K562 (cell line): ENCODE results near the gene MRO. TPM values are rescaled to one million over a fixed set of nuclear protein-coding genes. Genes with fewer than 3 reads are reported as not detected.

Experiments
- ATAC-seq: fragments of 200-7000 bp; cut with Tn5 transposase; 3 replicates; pipeline ENCODE4 v1.9.1; 2020; ENCODE audit warnings: moderate library complexity
- BruUV-seq: library from RNA; stranded (reverse); fragments of 400-500 nt; replicated peaks from 2 replicates; lab custom pipeline; 2021; lab: Mats Ljungman, UMichigan
- CTCF ChIA-PET: fragments of 300-600 bp; formaldehyde crosslinking; extraction: SDS; loops from one replicate; lab custom pipeline; 2021; ENCODE audit warnings: low intra/inter-chr PET ratio; lab: Yijun Ruan, JAX
- POLR2A ChIA-PET: fragments of 300-600, 350-650 bp; sonication (Branson Sonifier 250); formaldehyde crosslinking; extraction: SDS; loops from one replicate; lab custom pipeline; 2021; ENCODE audit warnings: antibody characterized with exemption, inconsistent platforms; lab: Yijun Ruan, JAX
- DNase-seq, 4 experiments: peaks; one replicate each; pipeline versions ENCODE4 v3.0.0 to v3.0.0-alpha.2; 2011 to 2018; ENCODE audit warnings: low spot score in 3 of 4, mixed read lengths in 3 of 4; ENCODE audit errors: extremely low read depth in 1 of 4
- FAIRE-seq: peaks from 2 replicates; lab custom pipeline; 2011; peaks lifted over from hg19 to GRCh38; lab: Jason Lieb, UNC
- H2AFZ ChIP-seq: 2 replicates; pipeline ENCODE4 v1.6.0; 2011; ENCODE audit warnings: low read depth, low read length, control low read depth, inconsistent platforms
- H3K27ac ChIP-seq: fragments of 200-600 bp; 3 replicates; pipeline ENCODE4 v1.8.0; 2011; ENCODE audit warnings: low read depth, mild to moderate bottlenecking, control low read depth, inconsistent platforms, low read length, moderate library complexity, mixed read lengths; ENCODE audit errors: extremely low read depth
- H3K27me3 ChIP-seq, 2 experiments: fragments of 300-600 bp in 1 of 2; 2 replicates in 1 of 2; 3 replicates in 1 of 2; pipeline versions ENCODE4 v1.6.0 to v1.8.0; 2011; ENCODE audit warnings: inconsistent platforms in 2 of 2, low read length in 2 of 2, mild to moderate bottlenecking in 1 of 2, mixed read lengths in 1 of 2, moderate library complexity in 1 of 2; ENCODE audit not compliant: control insufficient read depth in 2 of 2, insufficient read depth in 2 of 2
- H3K36me3 ChIP-seq: fragments of 300-600 bp; 3 replicates; pipeline ENCODE4 v1.8.0; 2011; ENCODE audit warnings: mild to moderate bottlenecking, low read length, inconsistent platforms; ENCODE audit not compliant: control insufficient read depth, insufficient read depth
- H3K4me1 ChIP-seq, 2 experiments: fragments of 200-600 bp in 1 of 2; replicated peaks in 1 of 2; 2 replicates in 1 of 2; 3 replicates in 1 of 2; pipeline versions ENCODE4 v1.5.1 to v1.8.0; 2011; ENCODE audit warnings: inconsistent platforms in 2 of 2, low read length in 2 of 2, mild to moderate bottlenecking in 1 of 2, mixed read lengths in 1 of 2, moderate library complexity in 1 of 2; ENCODE audit not compliant: control insufficient read depth in 2 of 2, insufficient read depth in 2 of 2
- H3K4me2 ChIP-seq: 2 replicates; pipeline ENCODE4 v1.6.1; 2011; ENCODE audit warnings: low read length, control low read depth, inconsistent platforms, mixed read lengths; ENCODE audit not compliant: insufficient read depth
- H3K4me3 ChIP-seq: fragments of 200-600 bp; sonication (generic), shearing (Covaris generic); 2 replicates; pipeline ENCODE4 v1.5.1; 2016; ENCODE audit warnings: control low read depth, inconsistent platforms
- H3K79me2 ChIP-seq: fragments of 200-600 bp; 3 replicates; pipeline ENCODE4 v1.8.0; 2011; ENCODE audit warnings: low read length, inconsistent platforms; ENCODE audit not compliant: control insufficient read depth, insufficient read depth
- H3K9ac ChIP-seq, 2 experiments: 2 replicates each; pipeline versions ENCODE4 v1.6.0 to v1.6.1; 2011; ENCODE audit warnings: low read depth in 2 of 2, low read length in 2 of 2, control low read depth in 1 of 2, inconsistent platforms in 1 of 2, mild to moderate bottlenecking in 1 of 2, mixed read lengths in 1 of 2; ENCODE audit not compliant: insufficient read depth in 1 of 2
- H3K9me1 ChIP-seq: one replicate; pipeline ENCODE4 v1.6.0; 2011; ENCODE audit warnings: inconsistent platforms, mild to moderate bottlenecking, low read length, moderate library complexity; ENCODE audit not compliant: control insufficient read depth, insufficient read depth
- H3K9me3 ChIP-seq: replicated peaks from 2 replicates; pipeline ENCODE4 v1.5.1; 2011; ENCODE audit warnings: low read depth, low read length, inconsistent platforms; ENCODE audit not compliant: control insufficient read depth, insufficient read depth
- H4K20me1 ChIP-seq: replicated peaks from 2 replicates; pipeline ENCODE4 v1.6.1; 2011; ENCODE audit warnings: low read length, inconsistent platforms, mixed read lengths; ENCODE audit not compliant: control insufficient read depth, insufficient read depth
- ATF3 ChIP-seq, 2 experiments: fragments of 450-650 bp in 1 of 2; sonication (generic) in 1 of 2; formaldehyde crosslinking in 1 of 2; IDR thresholded peaks in 1 of 2; conservative IDR thresholded peaks in 1 of 2; 2 replicates each; pipeline versions ENCODE4 v1.6.1 to v1.8.1; 2016 to 2023; ENCODE audit warnings: mild to moderate bottlenecking in 2 of 2, moderate library complexity in 2 of 2, inconsistent platforms in 1 of 2, missing genetic modification reagents in 1 of 2
- CUX1 ChIP-seq: fragments of 200-800 bp; sonication (Bioruptor generic); IDR thresholded peaks from 2 replicates; pipeline ENCODE4 v1.6.1; 2016; ENCODE audit warnings: missing genetic modification characterization, missing compliant biosample characterization
- EZH2 ChIP-seq: IDR thresholded peaks from 2 replicates; pipeline ENCODE4 v1.6.1; 2012; ENCODE audit warnings: low read depth, mild to moderate bottlenecking, inconsistent platforms, low read length, borderline replicate concordance
- HNRNPK ChIP-seq: fragments of 200-400 bp; formaldehyde crosslinking; IDR thresholded peaks from one replicate; pipeline ENCODE4 v1.6.1; 2018; ENCODE audit warnings: mild to moderate bottlenecking, low read depth, low read length; ENCODE audit not compliant: poor library complexity, severe bottlenecking
- KLF16 ChIP-seq: IDR thresholded peaks from 2 replicates; pipeline ENCODE4 v1.6.1; 2016; ENCODE audit warnings: antibody characterized with exemption
- MBD1 ChIP-seq: fragments of 250-450 bp; sonication (Bioruptor Pico); IDR thresholded peaks from 2 replicates; pipeline ENCODE4 v1.8.0; 2022; ENCODE audit warnings: inconsistent platforms
- MCM3 ChIP-seq: fragments of 450-650 bp; IDR thresholded peaks from 2 replicates; pipeline ENCODE4 v1.6.1; 2016
- NFIC ChIP-seq: fragments of 450-650 bp; IDR thresholded peaks from 2 replicates; pipeline ENCODE4 v1.6.1; 2017; ENCODE audit warnings: mild to moderate bottlenecking, inconsistent platforms
- POLR2AphosphoS5 ChIP-seq: IDR thresholded peaks from 2 replicates; pipeline ENCODE4 v1.6.1; 2011; ENCODE audit warnings: mild to moderate bottlenecking, low read depth, low read length, moderate library complexity; ENCODE audit not compliant: control insufficient read depth, insufficient read depth
- RBM25 ChIP-seq: fragments of 200-400 bp; formaldehyde crosslinking; IDR thresholded peaks from 2 replicates; pipeline ENCODE4 v1.6.1; 2018; ENCODE audit warnings: low read length, low read depth, moderate library complexity; ENCODE audit not compliant: severe bottlenecking
- RFX1 ChIP-seq: fragments of 450-650 bp; IDR thresholded peaks from 2 replicates; pipeline ENCODE4 v1.6.1; 2016; ENCODE audit warnings: mild to moderate bottlenecking, moderate library complexity
- TARDBP ChIP-seq: fragments of 450-650 bp; IDR thresholded peaks from 2 replicates; pipeline ENCODE4 v1.6.1; 2016
- ZBTB43 ChIP-seq: sonication (generic); formaldehyde crosslinking; IDR thresholded peaks from 2 replicates; pipeline ENCODE4 v1.8.0; 2023; ENCODE audit warnings: mild to moderate bottlenecking, missing genetic modification reagents
- ZNF699 ChIP-seq: fragments of 250-450 bp; sonication (Bioruptor Pico); IDR thresholded peaks from 2 replicates; pipeline ENCODE4 v1.8.0; 2021; ENCODE audit warnings: mild to moderate bottlenecking, moderate library complexity; ENCODE audit not compliant: insufficient replicate concordance
- WGBS: fragments of 100-300 bp; shearing (Covaris generic); methylation state at CpG from one replicate; pipeline ENCODE4 v1.1.6; 2016; ENCODE audit warnings: low coverage, mixed read lengths; ENCODE audit not compliant: insufficient coverage; ENCODE audit errors: missing lambda C conversion rate; 5-methylcytosine and 5-hydroxymethylcytosine counted together
- in situ Hi-C: fragments of 300-500 bp; cut with MboI; formaldehyde crosslinking; loops from 4 replicates; pipeline ENCODE4 v1.15.0; 2018; ENCODE audit warnings: inconsistent platforms, mixed read lengths
- intact Hi-C: fragments of 100-400 bp; cut with micrococcal nuclease; formaldehyde crosslinking; loops from 2 replicates; pipeline ENCODE4 v1.14.2; 2022
- polyA plus RNA-seq, 8 experiments: library from polyadenylated mRNA; depleted of rRNA in 4 of 8; stranded (reverse) in 5 of 8; unstranded in 3 of 8; fragments of >200 nt; fragmentation: Nextera tagmentation in 2 of 8; fragmentation: Illumina TruSeq in 1 of 8; extraction: Ambion mirVana in 2 of 8; extraction: Trizol in 1 of 8; gene quantifications; 2 replicates each; pipeline versions ENCODE4 v1.2.1 to v1.2.3, GENCODE V29; 2011 to 2014; ENCODE audit warnings: inconsistent platforms in 1 of 8, missing spikeins in 1 of 8
- total RNA-seq, 7 experiments: library from RNA; depleted of rRNA in 6 of 7; stranded (reverse); fragments of >200 nt in 6 of 7; fragmentation: Illumina TruSeq in 2 of 7; extraction: Trizol in 2 of 7; gene quantifications; 2 replicates each; pipeline versions ENCODE4 v1.2.1 to v1.2.3, GENCODE V29; 2011 to 2021; ENCODE audit warnings: low replicate concordance in 1 of 7

Gene MRO
- total and polyA plus RNA-seq, 9 of the 15 experiments (the other 6 are each of a cell fraction or from before 2014, with no cell fraction given) = 0.06 TPM; not detected in 8

- no peaks in the 10 kb centered on the region for H4K20me1 ChIP-seq
- FAIRE-seq (no peak), ATAC-seq (no peak), DNase-seq (no peak)
- intact Hi-C loops = no loop called here
- no peak overlapping the region for H2AFZ ChIP-seq
- H3K9me3 ChIP-seq = no peaks in the 10 kb centered on the region
- BruUV-seq = no TSS peak
- H3K9ac ChIP-seq = no peak overlapping the region
- no peak overlapping the region for H3K27ac ChIP-seq
- no peaks in the 10 kb centered on the region for H3K9me1 ChIP-seq
- H3K79me2 ChIP-seq = no peaks in the 10 kb centered on the region
- H3K4me1 ChIP-seq = no peaks in the 10 kb centered on the region
- H3K36me3 ChIP-seq = no peaks in the 10 kb centered on the region
- 0% methylated on average over 1 of the region's 1 CpG for WGBS
- H3K4me2 ChIP-seq = no peak overlapping the region
- no peak overlapping the region for H3K4me3 ChIP-seq
- H3K27me3 ChIP-seq = peaks cover 0 to 12% of the 10 kb centered on the region in 2 experiments; a peak in 1 of 5 replicates
- POLR2A ChIA-PET = interaction anchor here (1.1 kb wide), 1 partner anchor 17 kb away, joined by 3 read pairs; no protein-coding TSS in a partner anchor
- CTCF ChIA-PET = no interaction called here
- in situ Hi-C loops = no loop called here
- no peak for TF ChIP-seq TARDBP
- no peak for TF ChIP-seq ZBTB43 (CRISPR knock-in tag)
- TF ChIP-seq HNRNPK = no peak
- TF ChIP-seq RFX1 = no peak
- TF ChIP-seq ZNF699 (CRISPR knock-in tag) = no peak
- no peak for TF ChIP-seq ATF3 (IDR thresholded peaks at IDR 0.05)
- TF ChIP-seq ATF3 (CRISPR knock-in tag; conservative IDR thresholded peaks at IDR 0.05) = no peak
- TF ChIP-seq KLF16 = no peak
- no peak for TF ChIP-seq NFIC
- no peak for TF ChIP-seq CUX1 (CRISPR knock-in tag)
- TF ChIP-seq EZH2 = no peak
- TF ChIP-seq POLR2AphosphoS5 = no peak
- no peak for TF ChIP-seq MBD1 (CRISPR knock-in tag)
- TF ChIP-seq RBM25 = no peak
- no peak for TF ChIP-seq MCM3
These were observed 66.5 kb downstream of the MRO start for GRCh38 chr18:50753311-50753710.
